Ishikawa (cell line): ENCODE results near the gene ATAD5.

Experiments used
- CREB1 ChIP-seq: IDR thresholded peaks from 2 replicates; pipeline ENCODE4 v1.6.1; 2012; ENCODE audit warnings: low read depth
- EP300 ChIP-seq: IDR thresholded peaks from 2 replicates; pipeline ENCODE4 v1.6.1; 2012; ENCODE audit warnings: borderline replicate concordance
- FOXM1 ChIP-seq: IDR thresholded peaks from 2 replicates; pipeline ENCODE4 v1.6.1; 2012; ENCODE audit warnings: low read depth, borderline replicate concordance
- NFIC ChIP-seq: IDR thresholded peaks from 2 replicates; pipeline ENCODE4 v1.6.1; 2012
- RAD21 ChIP-seq: IDR thresholded peaks from 2 replicates; pipeline ENCODE4 v1.6.1; 2012; ENCODE audit warnings: low read depth
- TAF1 ChIP-seq: IDR thresholded peaks from 2 replicates; pipeline ENCODE4 v1.6.1; 2012; ENCODE audit warnings: low read depth, mild to moderate bottlenecking
- TCF12 ChIP-seq: IDR thresholded peaks from 2 replicates; pipeline ENCODE4 v1.6.1; 2012; ENCODE audit warnings: low read depth
- TEAD4 ChIP-seq: IDR thresholded peaks from 2 replicates; pipeline ENCODE4 v1.6.1; 2012
- ZBTB7A ChIP-seq: IDR thresholded peaks from 2 replicates; pipeline ENCODE4 v1.6.1; 2012; ENCODE audit warnings: low read depth
- TF ChIP-seq, protein P1 (sequence below): IDR thresholded peaks from 2 replicates; pipeline ENCODE4 v1.6.1; 2012; ENCODE audit warnings: low read depth, mild to moderate bottlenecking
- TF ChIP-seq, protein P2 (sequence below): IDR thresholded peaks from 2 replicates; pipeline ENCODE4 v1.6.1; 2012

DNA sequence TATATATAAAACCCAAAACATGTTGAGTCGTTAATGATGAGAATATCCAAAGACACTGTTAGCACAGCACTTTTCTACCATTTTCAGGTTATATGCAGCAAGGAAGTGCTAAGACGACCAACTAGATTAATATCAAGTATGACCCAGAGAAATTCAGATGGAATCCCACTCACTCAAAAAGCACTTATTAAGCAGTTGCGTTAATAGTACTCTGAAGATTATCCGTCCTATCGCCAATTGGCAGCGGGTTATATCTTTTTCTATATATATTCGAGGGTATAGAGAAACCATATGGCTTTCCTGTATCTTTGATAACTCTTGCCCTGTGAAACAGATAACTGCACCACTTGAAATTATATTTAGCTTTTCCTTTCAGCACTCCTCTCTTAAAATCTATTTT, 8.3 kb upstream of the ATAD5 start:
- no peak for TF ChIP-seq FOXM1
- TF ChIP-seq EP300, result no peak
- no peak for TF ChIP-seq RAD21
- TF ChIP-seq, protein P1, sequence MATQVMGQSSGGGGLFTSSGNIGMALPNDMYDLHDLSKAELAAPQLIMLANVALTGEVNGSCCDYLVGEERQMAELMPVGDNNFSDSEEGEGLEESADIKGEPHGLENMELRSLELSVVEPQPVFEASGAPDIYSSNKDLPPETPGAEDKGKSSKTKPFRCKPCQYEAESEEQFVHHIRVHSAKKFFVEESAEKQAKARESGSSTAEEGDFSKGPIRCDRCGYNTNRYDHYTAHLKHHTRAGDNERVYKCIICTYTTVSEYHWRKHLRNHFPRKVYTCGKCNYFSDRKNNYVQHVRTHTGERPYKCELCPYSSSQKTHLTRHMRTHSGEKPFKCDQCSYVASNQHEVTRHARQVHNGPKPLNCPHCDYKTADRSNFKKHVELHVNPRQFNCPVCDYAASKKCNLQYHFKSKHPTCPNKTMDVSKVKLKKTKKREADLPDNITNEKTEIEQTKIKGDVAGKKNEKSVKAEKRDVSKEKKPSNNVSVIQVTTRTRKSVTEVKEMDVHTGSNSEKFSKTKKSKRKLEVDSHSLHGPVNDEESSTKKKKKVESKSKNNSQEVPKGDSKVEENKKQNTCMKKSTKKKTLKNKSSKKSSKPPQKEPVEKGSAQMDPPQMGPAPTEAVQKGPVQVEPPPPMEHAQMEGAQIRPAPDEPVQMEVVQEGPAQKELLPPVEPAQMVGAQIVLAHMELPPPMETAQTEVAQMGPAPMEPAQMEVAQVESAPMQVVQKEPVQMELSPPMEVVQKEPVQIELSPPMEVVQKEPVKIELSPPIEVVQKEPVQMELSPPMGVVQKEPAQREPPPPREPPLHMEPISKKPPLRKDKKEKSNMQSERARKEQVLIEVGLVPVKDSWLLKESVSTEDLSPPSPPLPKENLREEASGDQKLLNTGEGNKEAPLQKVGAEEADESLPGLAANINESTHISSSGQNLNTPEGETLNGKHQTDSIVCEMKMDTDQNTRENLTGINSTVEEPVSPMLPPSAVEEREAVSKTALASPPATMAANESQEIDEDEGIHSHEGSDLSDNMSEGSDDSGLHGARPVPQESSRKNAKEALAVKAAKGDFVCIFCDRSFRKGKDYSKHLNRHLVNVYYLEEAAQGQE, result no peak
- TF ChIP-seq TCF12, result no peak
- TF ChIP-seq TAF1, result no peak
- TF ChIP-seq NFIC, result no peak
- no peak for TF ChIP-seq TEAD4
- TF ChIP-seq ZBTB7A, result no peak
- TF ChIP-seq, protein P2, sequence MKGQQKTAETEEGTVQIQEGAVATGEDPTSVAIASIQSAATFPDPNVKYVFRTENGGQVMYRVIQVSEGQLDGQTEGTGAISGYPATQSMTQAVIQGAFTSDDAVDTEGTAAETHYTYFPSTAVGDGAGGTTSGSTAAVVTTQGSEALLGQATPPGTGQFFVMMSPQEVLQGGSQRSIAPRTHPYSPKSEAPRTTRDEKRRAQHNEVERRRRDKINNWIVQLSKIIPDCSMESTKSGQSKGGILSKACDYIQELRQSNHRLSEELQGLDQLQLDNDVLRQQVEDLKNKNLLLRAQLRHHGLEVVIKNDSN, result no peak
- no peak for TF ChIP-seq CREB1
